Cerebellar cortex (tissue), 1 donor: ENCODE measurements around the gene HAPSTR1.
A peak's percentile ranks its signal among the peaks of the same experiment; 100 is the strongest.

Source experiments
- DNase-seq: peaks from one replicate; pipeline ENCODE4 v3.0.0-alpha.2; 2015; ENCODE audit warnings: low spot score

HAPSTR1 gene

DNA sequence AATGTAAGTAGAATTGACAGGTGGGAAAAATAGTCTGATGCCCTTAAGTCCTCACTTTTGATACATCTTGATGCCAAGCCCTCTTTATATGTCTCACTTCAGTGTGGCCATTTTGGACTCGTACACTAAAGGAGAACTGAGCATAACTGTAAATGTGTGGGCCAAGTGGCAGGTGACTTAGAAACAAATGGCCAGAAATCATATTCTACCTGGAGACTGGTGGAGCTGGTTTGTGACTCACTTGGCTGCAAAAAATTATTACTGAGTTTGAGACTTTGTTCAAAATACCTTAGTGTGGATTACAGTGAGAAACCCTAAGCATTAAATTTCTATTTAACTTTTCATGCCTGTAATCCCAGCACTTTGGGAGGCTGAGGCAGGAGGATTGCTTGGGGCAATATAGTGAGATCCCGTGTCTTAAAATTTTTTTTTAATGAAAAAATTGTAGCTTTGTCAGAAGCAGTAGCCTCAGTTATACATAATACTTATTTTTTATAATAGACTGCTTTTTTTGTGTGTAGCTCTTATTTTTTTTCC lies 5.0 kb downstream of the HAPSTR1 start:
- no peak for DNase-seq

DNA sequence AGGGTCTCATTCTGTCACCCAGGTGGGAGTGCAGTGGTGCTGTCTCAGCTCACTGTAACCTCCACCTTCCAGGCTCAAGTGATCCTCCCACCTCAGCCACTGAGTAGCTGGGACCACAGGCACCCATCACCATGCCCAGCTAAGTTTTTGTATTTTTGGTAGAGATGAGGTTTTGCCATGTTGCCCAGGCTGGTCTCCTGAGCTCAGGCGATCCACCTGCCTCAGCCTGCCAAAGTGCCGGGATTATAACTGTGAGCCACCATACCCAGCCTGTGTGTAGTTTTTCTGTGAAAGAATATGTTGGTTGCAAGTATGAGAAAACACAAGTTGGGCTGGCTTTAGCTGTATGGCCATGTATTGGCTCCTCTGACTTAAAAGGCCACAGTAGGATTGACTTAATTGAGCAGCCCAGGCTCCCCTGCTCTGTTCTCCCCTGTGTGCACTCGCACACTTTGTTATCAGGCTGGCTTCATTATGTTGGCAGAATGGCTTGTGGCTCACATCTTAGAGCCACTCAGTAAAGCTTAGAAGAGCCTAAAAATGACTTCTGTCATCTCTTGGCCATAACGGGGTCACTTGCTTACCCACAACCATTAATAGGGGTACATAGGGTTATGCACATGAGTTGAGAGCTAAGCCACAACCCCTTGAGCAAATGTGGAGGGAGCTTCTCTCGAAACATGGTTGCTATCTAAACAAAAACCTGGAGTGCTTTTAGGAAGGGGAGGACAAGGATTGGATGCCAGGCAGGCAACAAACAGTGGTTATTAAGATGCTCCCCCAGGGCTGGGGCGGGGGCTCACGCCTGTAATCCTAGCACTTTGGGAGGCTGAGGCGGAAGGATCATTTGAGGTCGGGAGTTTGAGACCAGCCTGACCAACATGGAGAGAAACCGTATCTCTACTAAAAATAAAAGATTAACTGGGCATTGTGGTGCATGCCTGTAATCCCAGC lies 6.1 kb downstream of the HAPSTR1 start:
- no peak for DNase-seq

DNA sequence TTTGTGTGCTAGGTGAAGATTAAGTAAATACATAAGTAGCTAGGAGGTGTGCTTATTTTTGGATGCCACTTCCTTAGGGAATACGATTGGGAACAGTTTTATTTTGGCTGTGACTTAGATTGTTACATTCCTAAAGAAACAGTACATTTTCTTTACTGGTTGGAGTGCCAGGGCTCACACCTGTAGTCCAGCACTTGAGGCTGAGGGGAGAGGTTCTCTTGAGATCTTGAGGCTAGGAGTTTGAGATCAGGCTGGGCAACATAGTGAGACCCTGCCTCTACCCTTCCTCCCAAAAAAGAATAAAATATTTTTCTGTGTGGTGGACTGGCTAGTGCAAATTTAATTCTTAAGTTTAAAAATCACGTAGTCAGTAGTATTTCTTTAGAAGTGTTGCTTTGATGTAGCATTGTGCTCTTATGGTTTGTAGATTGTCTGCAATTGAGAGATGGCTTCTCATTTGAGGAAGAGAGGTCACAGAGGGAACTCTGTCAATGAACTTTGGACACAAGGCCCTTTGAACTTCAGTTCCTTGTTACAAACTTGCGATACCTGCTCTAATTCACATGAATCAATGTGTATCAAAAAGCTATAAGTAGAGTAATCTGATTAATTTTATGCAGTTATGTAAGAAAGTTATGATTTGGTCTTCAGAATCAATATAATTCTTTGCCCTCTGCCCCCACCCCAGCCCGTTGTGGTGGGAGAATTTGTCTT lies 7.1 kb downstream of the HAPSTR1 start:
- DNase-seq, result no peak

DNA sequence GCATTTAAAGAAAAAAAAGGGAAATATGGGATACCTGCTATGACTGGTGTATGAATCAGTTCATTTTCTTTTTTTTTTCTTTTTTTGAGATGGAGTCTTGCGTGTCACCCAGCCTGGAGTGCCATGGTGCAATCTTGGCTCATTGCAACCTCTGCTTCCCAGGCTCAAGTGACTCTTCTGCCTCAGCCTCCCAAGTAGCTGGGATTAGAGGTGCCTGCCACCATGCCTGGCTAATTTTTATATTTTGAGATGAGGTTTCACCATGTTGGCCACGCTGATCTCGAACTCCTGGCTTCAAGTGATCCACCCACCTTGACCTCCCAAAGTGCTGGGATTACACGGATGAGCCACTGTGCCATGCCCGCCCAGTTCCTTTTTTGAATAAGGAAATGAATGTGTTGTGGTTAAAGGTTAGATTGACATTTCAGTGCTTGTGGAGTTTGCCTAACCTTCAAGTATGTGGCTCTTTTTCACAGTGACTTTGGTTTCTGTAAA lies 7.7 kb downstream of the HAPSTR1 start:
- DNase-seq, result no peak

DNA sequence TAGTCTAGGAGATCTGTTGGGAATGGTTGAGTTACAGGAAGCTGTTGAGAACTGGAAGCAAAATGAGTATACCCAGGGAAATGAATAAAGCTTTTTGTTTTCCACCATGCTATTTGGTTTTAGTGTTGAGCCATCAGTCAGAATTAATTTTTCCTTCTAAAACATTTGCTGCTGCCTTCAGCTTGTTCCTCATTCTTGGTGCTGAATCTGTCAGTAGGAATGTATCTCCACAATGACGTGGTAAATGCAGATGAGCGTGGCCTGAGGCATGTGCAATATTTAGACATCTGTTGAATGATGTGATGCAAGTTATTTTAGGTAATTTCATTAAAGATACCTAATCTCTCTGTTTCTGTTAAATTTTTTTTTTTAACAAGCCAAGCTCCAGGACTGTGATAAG lies 10.9 kb downstream of the HAPSTR1 start:
- no peak for DNase-seq

DNA sequence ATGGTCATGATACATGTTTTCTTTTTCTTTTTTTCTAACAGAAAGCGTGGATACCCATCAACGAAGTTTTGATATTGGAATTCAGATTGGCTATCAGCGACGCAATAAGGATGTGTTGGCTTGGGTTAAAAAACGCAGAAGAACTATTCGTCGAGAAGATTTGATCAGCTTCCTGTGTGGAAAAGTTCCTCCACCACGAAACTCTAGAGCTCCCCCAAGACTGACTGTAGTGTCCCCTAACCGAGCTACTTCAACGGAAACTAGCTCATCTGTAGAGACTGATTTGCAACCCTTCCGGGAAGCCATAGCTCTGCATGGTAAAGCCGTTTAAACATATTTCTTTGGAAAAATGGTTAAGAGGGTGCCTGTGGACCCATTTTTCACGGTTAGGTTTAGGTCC lies 11.5 kb downstream of the HAPSTR1 start:
- DNase-seq, result no peak

DNA sequence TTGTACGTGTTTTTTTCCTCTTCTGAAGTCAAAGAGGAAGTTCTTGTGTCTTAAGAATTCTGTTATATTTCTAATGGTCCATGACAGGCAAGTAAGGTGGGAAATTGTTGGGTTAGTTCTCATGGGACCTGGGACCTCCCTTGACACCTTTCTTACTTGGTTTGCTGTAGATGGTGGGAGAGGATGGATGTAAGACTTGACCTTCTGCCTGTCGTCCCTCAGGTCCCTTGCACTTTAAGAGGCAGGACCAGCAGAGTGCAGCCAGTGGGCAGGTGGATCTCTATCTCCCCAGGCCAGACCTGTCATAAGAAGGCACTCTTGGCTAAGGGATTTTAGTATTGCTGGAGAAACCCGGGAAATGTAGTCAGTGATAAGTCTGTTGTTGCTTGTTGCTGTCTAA lies 12.1 kb downstream of the HAPSTR1 start:
- DNase-seq, result no peak

DNA sequence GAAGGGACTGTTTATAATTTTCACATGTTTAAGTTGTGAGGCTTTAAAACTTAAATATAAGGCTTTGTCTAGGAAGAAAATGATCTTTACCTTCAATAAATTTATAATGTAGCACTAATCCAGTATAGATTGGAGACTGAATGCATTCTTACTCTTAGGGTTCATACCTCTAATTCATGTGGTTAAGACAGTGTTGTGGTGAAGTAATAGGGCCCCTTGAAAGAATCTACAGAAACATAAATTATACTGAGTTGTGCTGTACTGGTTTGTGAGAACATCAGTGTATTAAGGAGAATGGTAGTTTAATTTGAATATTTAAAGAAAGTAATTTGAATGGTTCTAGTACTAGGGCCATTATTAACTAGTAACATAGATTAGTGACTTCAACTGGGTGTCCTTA lies 13.7 kb downstream of the HAPSTR1 start:
- no peak for DNase-seq

DNA sequence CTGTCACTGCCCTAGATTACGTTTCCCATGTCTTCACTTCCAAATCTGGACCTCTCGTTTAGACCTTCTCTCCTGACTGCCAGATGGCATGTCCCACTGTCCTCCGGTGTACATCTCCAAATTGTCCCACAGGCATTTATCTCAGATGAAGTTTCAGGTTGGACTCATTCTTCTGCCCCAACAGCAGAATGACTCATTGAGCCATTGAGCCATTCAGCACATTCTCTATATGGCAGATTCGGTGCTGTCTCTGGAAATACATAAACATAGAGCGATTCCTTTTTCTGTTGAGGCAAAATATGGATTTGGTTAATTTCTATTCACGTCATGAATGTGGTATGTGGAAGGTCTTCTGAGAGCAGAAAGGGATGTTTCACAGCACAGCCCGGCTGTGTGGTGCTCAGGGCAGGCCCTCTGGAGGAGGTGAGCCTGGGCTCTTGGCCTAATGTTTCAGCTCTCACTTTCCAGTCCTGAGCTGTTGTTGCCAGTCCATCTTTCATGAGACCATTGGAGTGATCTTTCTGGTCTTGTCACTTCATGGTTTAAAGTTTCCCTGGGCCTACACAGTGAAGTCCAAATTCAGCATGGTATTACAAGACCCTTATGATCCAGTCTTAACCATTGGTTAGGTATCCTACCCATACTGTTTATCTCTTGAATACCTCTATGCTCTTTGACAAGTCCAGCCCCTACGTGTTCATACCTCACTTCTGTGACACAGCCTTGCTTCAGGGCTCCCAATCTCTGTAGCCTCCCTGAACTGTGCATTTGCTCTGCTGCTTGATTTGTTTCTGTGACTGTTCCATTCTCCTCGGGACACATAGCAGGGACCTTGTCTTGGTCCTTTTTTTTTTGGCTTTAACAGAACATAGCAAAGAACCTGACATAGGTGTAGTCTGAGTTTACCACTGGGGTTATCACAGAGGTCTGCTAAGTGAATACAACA lies 15.9 kb downstream of the HAPSTR1 start:
- DNase-seq, result no peak

DNA sequence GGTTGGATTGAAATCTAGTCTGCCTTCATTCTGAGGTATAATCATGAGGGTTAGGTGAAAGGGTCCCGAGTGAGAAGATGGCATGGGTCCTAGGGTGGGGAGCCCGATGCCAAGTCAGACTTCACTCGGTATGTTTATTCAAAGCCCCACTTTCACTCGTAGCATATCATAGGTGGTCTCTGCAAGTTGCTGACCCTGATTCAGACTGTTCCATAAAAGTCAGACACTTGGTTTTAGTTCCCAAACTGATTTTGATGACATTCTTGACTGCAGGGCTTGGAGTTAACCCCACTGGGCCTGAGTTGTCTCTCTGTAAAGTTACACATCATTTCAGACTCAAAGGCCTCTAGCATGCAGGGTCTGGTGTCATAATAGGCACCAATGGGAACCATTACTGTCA lies 17.8 kb downstream of the HAPSTR1 start:
- DNase-seq, result no peak

DNA sequence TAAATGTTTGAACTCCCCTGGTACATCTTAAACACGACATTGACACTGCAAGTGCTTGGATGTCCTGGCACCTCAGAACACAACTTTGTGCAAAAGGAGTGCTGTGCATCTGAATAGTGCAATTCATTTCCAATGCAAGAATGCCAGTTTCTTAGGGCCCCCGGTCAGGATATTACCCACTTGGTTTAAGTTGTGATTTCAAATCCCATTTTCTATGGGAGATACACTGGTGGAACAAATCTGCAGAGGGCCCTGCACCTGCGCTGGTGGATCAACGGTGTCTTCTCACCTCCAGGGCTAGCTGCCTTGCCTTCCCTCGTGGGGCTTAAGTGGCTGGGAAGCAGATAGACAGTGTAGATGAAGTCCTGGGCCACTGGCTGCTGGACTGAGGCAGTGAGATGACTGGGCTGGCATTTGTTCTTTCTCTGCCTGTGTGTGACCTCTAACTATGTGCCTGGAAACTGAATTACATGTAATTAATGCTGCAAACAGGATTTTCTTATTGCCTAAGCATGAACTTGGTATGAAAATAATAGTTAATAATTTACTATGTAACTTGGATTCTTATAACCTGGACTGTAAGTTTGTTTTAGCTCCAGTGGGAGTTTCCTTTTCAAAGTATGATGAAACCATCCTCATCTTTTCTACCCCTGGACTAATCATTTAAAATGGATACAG lies 20.9 kb downstream of the HAPSTR1 start:
- no peak for DNase-seq

DNA sequence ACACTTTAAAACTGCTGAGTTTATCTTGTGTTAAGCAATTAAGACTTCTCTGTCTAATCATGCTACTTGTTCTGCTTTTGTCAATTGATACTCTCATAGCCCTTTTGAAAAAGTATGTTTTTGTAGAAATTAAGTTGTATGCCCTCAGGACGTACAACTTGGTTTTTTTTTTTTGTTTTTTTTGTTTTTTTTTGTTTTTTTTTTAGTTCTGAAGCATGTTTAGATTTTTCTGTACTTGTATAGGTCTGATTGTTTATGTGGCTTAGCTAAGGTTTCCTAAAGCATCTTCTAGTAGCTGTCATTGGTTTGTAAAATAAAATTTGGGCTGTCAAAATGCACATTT lies 21.4 kb downstream of the HAPSTR1 start:
- DNase-seq, result no peak

DNA sequence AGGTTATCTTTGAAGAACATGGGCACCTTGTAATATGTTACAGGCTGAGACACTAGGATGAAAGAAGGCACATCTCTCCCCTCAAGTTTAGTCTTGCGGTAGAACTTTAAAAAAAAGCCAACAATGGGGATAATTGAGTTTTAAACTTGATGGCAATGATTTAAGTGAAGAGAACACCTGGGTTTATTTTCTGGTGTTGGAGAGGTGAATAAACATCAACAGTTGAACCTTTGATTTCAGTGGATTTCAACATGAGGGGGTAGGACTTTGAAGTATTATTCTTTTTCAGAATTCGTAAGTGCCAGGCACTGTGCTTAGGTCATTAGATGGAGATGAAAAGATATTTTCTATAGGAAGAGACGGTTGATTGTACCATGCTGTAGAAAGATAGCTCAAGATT lies 22.3 kb downstream of the HAPSTR1 start:
- no peak for DNase-seq

DNA sequence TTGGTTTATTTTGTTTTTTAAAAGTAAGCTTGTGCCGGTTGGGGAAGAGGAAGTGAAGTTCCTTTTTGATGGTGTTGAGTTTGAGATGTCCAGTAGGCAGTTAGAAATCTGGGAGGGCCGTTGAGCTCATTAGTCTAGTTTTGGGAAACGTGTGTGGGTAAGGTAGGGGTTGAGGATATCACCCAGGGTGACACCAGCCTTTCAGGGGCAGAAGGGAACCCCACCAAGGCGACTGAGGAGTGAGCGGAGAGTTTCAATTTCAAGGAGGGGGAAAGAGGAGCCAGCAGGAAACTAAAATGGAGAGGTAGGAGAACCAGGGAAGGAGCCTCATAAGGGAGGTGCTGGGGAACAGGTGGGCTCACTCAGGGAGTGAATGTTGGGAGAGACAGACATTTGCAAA lies 22.7 kb downstream of the HAPSTR1 start:
- DNase-seq, result no peak

DNA sequence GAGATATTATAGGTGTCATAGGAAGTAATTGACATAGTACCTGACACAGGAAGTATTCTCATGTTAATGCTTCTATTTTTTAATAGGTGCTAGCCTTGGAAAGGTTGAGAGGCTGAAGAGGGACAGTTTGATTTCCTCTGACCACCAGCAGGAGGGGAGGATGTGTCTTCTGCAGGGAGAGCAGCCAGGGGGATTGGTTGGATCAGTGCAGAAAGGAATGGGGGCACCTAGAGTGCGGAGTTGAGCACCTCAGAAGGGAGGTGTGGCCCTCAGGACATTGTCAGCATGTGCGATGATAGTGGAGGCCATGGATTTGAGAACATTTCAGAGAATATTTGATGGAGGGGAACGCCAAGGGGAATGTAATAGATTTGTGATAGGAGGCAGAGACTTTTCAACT lies 23.4 kb downstream of the HAPSTR1 start:
- no peak for DNase-seq

DNA sequence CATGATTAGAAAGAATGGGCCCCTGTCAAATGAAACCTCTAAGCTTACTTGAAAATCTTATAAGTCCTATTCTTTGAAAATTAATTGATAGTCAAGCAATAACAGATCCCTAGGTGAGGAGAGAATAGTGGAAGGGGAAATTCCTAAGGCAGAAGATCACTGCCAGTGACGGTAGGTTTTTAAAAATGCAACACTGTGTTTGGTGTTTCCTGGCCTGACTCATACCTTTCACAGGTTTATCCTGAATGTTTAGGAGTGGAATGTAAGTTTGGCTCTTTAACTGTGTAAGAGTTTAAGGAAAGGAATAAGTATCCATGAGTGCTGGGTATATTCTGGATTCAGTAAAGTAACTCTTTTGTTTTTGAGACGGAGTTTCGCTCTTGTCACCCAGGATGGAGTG lies 23.8 kb downstream of the HAPSTR1 start:
- DNase-seq, result no peak

DNA sequence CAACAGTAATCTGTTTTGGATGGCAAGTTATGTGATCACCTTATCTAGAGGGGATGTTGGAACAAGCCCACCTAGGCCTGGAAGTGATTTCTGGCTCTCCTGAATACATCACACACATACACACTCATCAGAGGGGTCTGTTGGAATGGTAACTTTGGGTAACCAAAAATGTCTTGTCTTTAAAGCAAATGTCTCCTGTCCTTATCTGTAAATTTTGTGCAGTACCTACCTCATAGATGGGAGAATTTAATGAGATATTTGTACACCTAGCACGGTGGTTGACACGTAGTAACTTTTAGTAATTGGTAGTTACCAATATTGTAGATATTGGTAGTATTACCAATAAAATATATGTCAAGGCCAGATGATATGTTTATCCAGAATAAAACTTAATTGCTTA lies 24.7 kb downstream of the HAPSTR1 start:
- DNase-seq, result no peak

DNA sequence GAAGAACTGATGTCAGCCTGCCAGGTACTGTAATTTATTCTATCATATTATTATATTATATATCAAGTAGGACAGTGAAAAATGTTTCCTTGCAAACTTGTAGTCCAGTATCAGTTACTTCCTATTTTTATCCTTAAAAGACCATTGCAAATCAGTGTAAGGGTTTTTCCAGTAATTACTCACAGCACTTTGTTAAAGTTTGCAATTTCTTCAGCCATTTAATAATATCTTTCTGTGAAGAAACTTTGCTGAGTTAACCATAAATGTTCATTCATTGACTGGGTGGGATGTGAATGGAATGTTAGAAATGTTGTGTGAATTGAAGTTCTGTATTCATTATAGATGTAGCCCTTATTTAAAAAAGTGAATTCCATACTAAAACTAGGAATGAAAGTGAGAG lies 26.7 kb downstream of the HAPSTR1 start:
- no peak for DNase-seq

DNA sequence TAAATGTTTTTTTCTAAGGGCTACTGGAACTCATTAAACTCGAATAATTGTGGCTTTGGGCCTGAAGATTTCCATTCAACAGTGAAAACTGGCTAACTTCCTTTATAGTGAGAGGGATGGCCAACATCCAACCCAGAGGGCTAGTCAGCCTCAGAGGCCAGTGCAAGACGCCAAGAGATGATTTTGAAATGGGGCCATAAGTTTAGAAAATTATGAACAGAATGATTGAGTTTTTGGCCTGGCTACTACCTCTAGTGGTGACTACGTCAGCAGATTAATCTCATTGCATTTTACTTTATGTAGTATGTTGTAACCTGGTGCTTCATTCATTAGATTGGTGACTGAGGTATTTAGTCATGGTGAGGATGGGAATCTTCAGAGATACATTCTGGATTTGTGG lies 28.4 kb downstream of the HAPSTR1 start:
- DNase-seq, result peak; percentile 59

DNA sequence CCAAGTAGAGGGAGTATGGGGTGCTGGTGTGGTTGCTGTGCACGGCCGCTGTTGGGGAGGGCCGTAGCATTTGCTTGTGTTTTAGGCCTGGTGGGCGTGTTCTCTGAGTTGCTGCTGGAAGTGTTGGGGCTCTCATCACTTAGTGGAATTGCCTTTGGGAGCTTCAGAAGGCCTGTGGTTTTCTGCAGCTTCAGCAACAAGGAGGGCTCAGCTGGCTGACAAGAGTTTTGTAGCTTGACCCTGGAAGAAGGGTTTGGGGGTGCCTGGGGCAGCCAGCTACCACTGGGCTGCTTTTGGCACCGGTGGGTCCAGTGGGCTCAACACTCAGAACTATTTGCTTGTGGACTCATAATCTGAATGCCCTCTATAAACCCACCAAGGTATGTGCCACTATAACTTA lies 30.9 kb downstream of the HAPSTR1 start:
- no peak for DNase-seq

DNA sequence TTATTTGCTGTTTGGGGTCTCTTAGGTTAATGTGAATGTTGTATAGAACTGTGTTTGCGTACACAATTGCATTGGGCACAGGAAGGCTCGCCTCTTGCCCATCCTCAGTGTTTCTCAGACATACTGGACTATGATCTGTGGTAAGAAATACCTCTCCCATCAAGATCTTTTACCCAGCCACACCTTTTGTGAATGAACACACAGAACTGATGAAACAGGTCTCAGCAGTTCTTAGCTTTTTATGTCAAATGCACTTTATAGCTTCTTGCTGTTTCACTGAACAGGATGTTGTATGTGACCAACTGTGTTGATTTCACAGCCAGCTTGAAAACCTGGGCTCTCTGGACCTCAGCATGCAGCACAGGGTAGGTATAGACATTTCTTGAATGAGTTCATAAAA lies 31.5 kb downstream of the HAPSTR1 start:
- no peak for DNase-seq
